Panc1 (cell line): Measurements from ENCODE around the gene IL18. TPM values are rescaled to one million over a fixed set of nuclear protein-coding genes. Genes with fewer than 3 reads are reported as not detected.

Experiments used
- ATAC-seq: fragments of 200-7000 bp; cut with Tn5 transposase; 2 replicates; pipeline ENCODE4 v1.9.1; 2020; ENCODE audit warnings: mild to moderate bottlenecking, moderate library complexity
- Bru-seq: library from RNA; stranded (reverse); fragments of 400-500 nt; gene quantifications from one replicate; lab custom pipeline; 2021; lab: Mats Ljungman, UMichigan
- BruChase-seq, 2 experiments: library from RNA; stranded (reverse); fragments of 400-500 nt; gene quantifications; one replicate each; lab custom pipeline; 2021; lab: Mats Ljungman, UMichigan
- BruUV-seq: library from RNA; stranded (reverse); fragments of 400-500 nt; replicated peaks from 2 replicates; lab custom pipeline; 2021; lab: Mats Ljungman, UMichigan
- CTCF ChIA-PET: fragments of 300-600 bp; sonication (Branson Sonifier 250); formaldehyde crosslinking; loops from one replicate; lab custom pipeline; 2022; ENCODE audit warnings: antibody characterized with exemption; lab: Charles Lee
- POLR2A ChIA-PET: fragments of 300-600 bp; sonication (Branson Sonifier 250); formaldehyde crosslinking; loops from one replicate; lab custom pipeline; 2022; ENCODE audit warnings: antibody characterized with exemption; lab: Charles Lee
- DNase-seq: peaks from one replicate; pipeline ENCODE4 v3.0.0-alpha.2; 2010; ENCODE audit warnings: low read depth, low spot score
- H3K27ac ChIP-seq: 2 replicates; pipeline ENCODE4 v1.5.1; 2011; ENCODE audit warnings: mild to moderate bottlenecking, low read length, inconsistent platforms
- H3K27me3 ChIP-seq: fragments of 200-500 bp; sonication (Bioruptor generic); 2 replicates; pipeline ENCODE4 v1.6.0; 2014; ENCODE audit warnings: low read length, inconsistent platforms; ENCODE audit not compliant: control insufficient read depth, insufficient read depth
- H3K36me3 ChIP-seq: fragments of 200-500 bp; sonication (Bioruptor generic); 2 replicates; pipeline ENCODE4 v1.5.1; 2014; ENCODE audit warnings: inconsistent platforms, mild to moderate bottlenecking, low read length, moderate library complexity; ENCODE audit not compliant: control insufficient read depth, insufficient read depth
- H3K4me1 ChIP-seq: 2 replicates; pipeline ENCODE4 v1.5.1; 2011; ENCODE audit warnings: inconsistent platforms, mild to moderate bottlenecking, low read length, moderate library complexity; ENCODE audit not compliant: control insufficient read depth, insufficient read depth
- H3K4me3 ChIP-seq, 2 experiments: 2 replicates each; pipeline ENCODE4 v1.5.1; 2011 to 2012; ENCODE audit warnings: low read depth in 2 of 2, low read length in 2 of 2, mild to moderate bottlenecking in 2 of 2, inconsistent platforms in 1 of 2, moderate library complexity in 1 of 2
- H3K9me3 ChIP-seq: fragments of 200-500 bp; sonication (Bioruptor generic); 2 replicates; pipeline ENCODE4 v1.5.1; 2014; ENCODE audit warnings: low read depth, mild to moderate bottlenecking, inconsistent platforms, low read length, moderate library complexity; ENCODE audit not compliant: control insufficient read depth, insufficient read depth
- CTCF ChIP-seq: fragments of 450-650 bp; IDR thresholded peaks from 2 replicates; pipeline ENCODE4 v1.5.1; 2017; ENCODE audit warnings: mild to moderate bottlenecking
- POLR2AphosphoS5 ChIP-seq: IDR thresholded peaks from 2 replicates; pipeline ENCODE4 v1.6.1; 2012; ENCODE audit warnings: mild to moderate bottlenecking, low read depth, low read length, moderate library complexity
- REST ChIP-seq, 2 experiments: IDR thresholded peaks; 2 replicates each; pipeline ENCODE4 v1.6.1; 2011 to 2012; ENCODE audit warnings: low read depth in 2 of 2, control low read depth in 1 of 2, low read length in 1 of 2, mild to moderate bottlenecking in 1 of 2, moderate library complexity in 1 of 2; ENCODE audit not compliant: insufficient read depth in 1 of 2
- SIN3A ChIP-seq: IDR thresholded peaks from 2 replicates; pipeline ENCODE4 v1.6.1; 2012; ENCODE audit warnings: low read depth, mild to moderate bottlenecking, low read length, moderate library complexity, borderline replicate concordance; ENCODE audit not compliant: insufficient read depth
- TCF7L2 ChIP-seq: IDR thresholded peaks from 2 replicates; pipeline ENCODE4 v1.6.1; 2011; ENCODE audit warnings: mild to moderate bottlenecking, low read depth, low read length, inconsistent platforms
- in situ Hi-C: cut with HindIII; loops from 2 replicates; pipeline ENCODE4 v1.10.0; 2016; ENCODE audit warnings: low sequenced_read_pairs, low pct_unique_long_range_greater_than_20kb
- intact Hi-C: fragments of 100-400 bp; cut with micrococcal nuclease; formaldehyde crosslinking; loops from one replicate; pipeline ENCODE4 v1.10.0; 2022; ENCODE audit not compliant: unreplicated experiment
- long read RNA-seq: library from polyadenylated mRNA; unstranded; transcript quantifications from one replicate; pipeline ENCODE4 v2.0.0, GENCODE V29; 2021; ENCODE audit not compliant: unreplicated experiment
- polyA plus RNA-seq: library from polyadenylated mRNA; unstranded; fragments of >200 nt; gene quantifications from one replicate; pipeline ENCODE4 v1.2.1, GENCODE V29; 2012; ENCODE audit warnings: missing spikeins; ENCODE audit not compliant: insufficient read length
- total RNA-seq: library from RNA; stranded (reverse); gene quantifications from one replicate; pipeline ENCODE4 v1.2.1, GENCODE V29; 2021; ENCODE audit not compliant: unreplicated experiment

Gene IL18
- total RNA-seq (22.5 TPM), Bru-seq, nascent RNA (percentile 88 among the genes with signal in this experiment), BruChase-seq, experiment 1, labeled RNA remaining after a 2-hour chase (percentile 79 among the genes with signal in this experiment), BruChase-seq, experiment 2, labeled RNA remaining after a 6-hour chase (percentile 78 among the genes with signal in this experiment)
- polyA plus RNA-seq, result 25.1 TPM
- long read RNA-seq, partial matches to known transcripts, result 1 of 10 reads
- long read RNA-seq, other reads (novel, unspliced or antisense), result 9 of 10 reads

GRCh38 chr11:112163875-112164685, at the start of gene IL18:
Gene IL18, minus strand, starts transcription at chr11:112164094. Its CDS starts 9,041 bp downstream, at chr11:112155053.
- ATAC-seq (peak; percentile 96), DNase-seq (peak; percentile 78)
- Histone ChIP-seq H3K27ac (peak within 1 kb of the TSS; percentile 79), H3K9me3 (no peaks in the 10 kb centered on the region), H3K36me3 (no peaks in the 10 kb centered on the region), H3K4me1 (peaks cover 41% of the 10 kb centered on the region), H3K27me3 (no peaks in the 10 kb centered on the region), H3K4me3 (peak within 1 kb of the TSS; percentile 49 to 77)
- CTCF ChIA-PET, result no interaction called here
- POLR2A ChIA-PET, result interaction anchor here (0.5 kb wide), 1 partner anchor 237 kb away, joined by 3 read pairs; no protein-coding TSS in a partner anchor
- in situ Hi-C loops (no loop called here), intact Hi-C loops (loop anchor here (5.0 kb wide), 1 partner anchor 47 kb away; no protein-coding TSS in a partner anchor)
- TF ChIP-seq SIN3A, result no peak
- TF ChIP-seq CTCF, result no peak
- TF ChIP-seq POLR2AphosphoS5, result peak; percentile 69
- TF ChIP-seq TCF7L2, result no peak
- no peak for TF ChIP-seq REST (IDR thresholded peaks at IDR 0.05; ENCODE audit: insufficient read depth in 1 of 2, low read depth in 2 of 2, low read length in 1 of 2)
- no TSS peak for BruUV-seq

DNA sequence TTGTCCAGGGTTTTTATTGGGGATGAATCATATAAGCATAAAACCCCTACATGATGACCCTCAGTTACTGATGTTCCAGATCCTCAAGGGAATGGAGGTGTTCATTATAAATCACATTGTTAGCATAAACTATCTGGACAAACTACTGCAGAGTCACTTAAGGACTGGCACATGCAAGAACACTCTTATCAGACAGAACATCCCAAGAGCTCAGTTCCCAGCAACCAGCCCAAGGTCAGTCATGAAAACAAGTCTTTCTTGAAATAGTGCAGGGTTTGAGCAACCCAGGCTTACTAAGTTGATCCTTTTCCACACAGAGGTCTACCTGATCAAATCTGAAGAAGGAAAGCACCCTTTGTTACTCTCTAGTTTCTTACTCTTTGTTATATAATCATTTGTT, 48.8 kb upstream of the IL18 start:
- ATAC-seq (no peak), DNase-seq (no peak)
- no TSS peak for BruUV-seq
- Histone ChIP-seq H3K9me3 (no peaks in the 10 kb centered on the region), H3K27me3 (no peaks in the 10 kb centered on the region), H3K4me3 (no peak overlapping the region), H3K4me1 (no peaks in the 10 kb centered on the region), H3K27ac (no peak overlapping the region), H3K36me3 (no peaks in the 10 kb centered on the region)
- CTCF ChIA-PET, result no interaction called here
- intact Hi-C loops (no loop called here), in situ Hi-C loops (no loop called here)
- POLR2A ChIA-PET, result interaction anchor here (0.5 to 0.7 kb wide), 2 partner anchors 42 to 75 kb away, joined by 3 to 7 read pairs; no protein-coding TSS in a partner anchor
- TF ChIP-seq SIN3A (no peak), TCF7L2 (no peak), POLR2AphosphoS5 (no peak), REST (IDR thresholded peaks at IDR 0.05; ENCODE audit: insufficient read depth in 1 of 2, low read depth in 2 of 2, low read length in 1 of 2) (no peak), CTCF (no peak)
